Calu3 (cell line): ENCODE measurements around the gene B4GALT1. TPM values are rescaled to one million over a fixed set of nuclear protein-coding genes. Genes with fewer than 3 reads are reported as not detected.

Experiments
- BruUV-seq: library from RNA; stranded (reverse); fragments of 400-500 nt; replicated peaks from 2 replicates; lab custom pipeline; 2021; lab: Mats Ljungman, UMichigan
- CTCF ChIA-PET: fragments of 300-600 bp; sonication (Branson Sonifier 250); formaldehyde crosslinking; loops from one replicate; lab custom pipeline; 2022; ENCODE audit warnings: antibody characterized with exemption; lab: Charles Lee
- DNase-seq: peaks from one replicate; pipeline ENCODE4 v3.0.0; 2022
- H3K27ac Mint-ChIP-seq: one replicate; pipeline ENCODE4 v1.8.0; 2022; ENCODE audit warnings: mixed read lengths; ENCODE audit not compliant: unreplicated experiment
- H3K27me3 Mint-ChIP-seq: one replicate; pipeline ENCODE4 v1.8.0; 2022; ENCODE audit warnings: mixed read lengths; ENCODE audit not compliant: unreplicated experiment
- H3K36me3 Mint-ChIP-seq: one replicate; pipeline ENCODE4 v1.8.0; 2022; ENCODE audit warnings: mild to moderate bottlenecking, moderate library complexity, mixed read lengths; ENCODE audit not compliant: insufficient read depth, unreplicated experiment
- H3K4me1 Mint-ChIP-seq: one replicate; pipeline ENCODE4 v1.8.0; 2022; ENCODE audit warnings: mild to moderate bottlenecking, low read depth, mixed read lengths; ENCODE audit not compliant: unreplicated experiment
- H3K4me3 Mint-ChIP-seq: one replicate; pipeline ENCODE4 v1.8.0; 2022; ENCODE audit warnings: mild to moderate bottlenecking, low read depth, moderate library complexity, mixed read lengths; ENCODE audit not compliant: unreplicated experiment
- H3K9me3 Mint-ChIP-seq: one replicate; pipeline ENCODE4 v1.8.0; 2022; ENCODE audit warnings: low read depth, mixed read lengths; ENCODE audit not compliant: unreplicated experiment
- CTCF ChIP-seq: fragments of 200-600 bp; IDR thresholded peaks from one replicate; pipeline ENCODE4 v1.8.0; 2022; ENCODE audit warnings: antibody characterized with exemption; ENCODE audit not compliant: unreplicated experiment
- intact Hi-C: fragments of 100-400 bp; cut with micrococcal nuclease; formaldehyde crosslinking; loops from one replicate; pipeline ENCODE4 v1.10.0; 2022; ENCODE audit not compliant: unreplicated experiment
- total RNA-seq: library from RNA; stranded (reverse); gene quantifications from 2 replicates; pipeline ENCODE4 v1.2.3, GENCODE V29; 2022

B4GALT1 gene
- total RNA-seq, 1 experiment from 2014 or later = 71.1 TPM

- no peaks in the 10 kb centered on the region for H3K9me3 Mint-ChIP-seq
- intact Hi-C loops = no loop called here
- H3K36me3 Mint-ChIP-seq = no peaks in the 10 kb centered on the region
- no peak for DNase-seq
- no peak for TF ChIP-seq CTCF
- peaks cover 28% of the 10 kb centered on the region for H3K4me1 Mint-ChIP-seq
- no peak overlapping the region for H3K4me3 Mint-ChIP-seq
- no peak overlapping the region for H3K27ac Mint-ChIP-seq
- CTCF ChIA-PET = interaction anchor here (1.4 kb wide), 1 partner anchor 12 kb away, joined by 5 read pairs; no protein-coding TSS in a partner anchor
- BruUV-seq = no TSS peak
- no peaks in the 10 kb centered on the region for H3K27me3 Mint-ChIP-seq
These were observed 27.5 kb downstream of the B4GALT1 start for GRCh38 chr9:33139421-33140228.

- CTCF ChIA-PET = interaction anchor here (1.4 kb wide), 1 partner anchor 12 kb away, joined by 5 read pairs; no protein-coding TSS in a partner anchor
- no peak for DNase-seq
- no peaks in the 10 kb centered on the region for H3K36me3 Mint-ChIP-seq
- BruUV-seq = no TSS peak
- intact Hi-C loops = no loop called here
- H3K27ac Mint-ChIP-seq = no peak overlapping the region
- H3K4me1 Mint-ChIP-seq = peaks cover 28% of the 10 kb centered on the region
- no peaks in the 10 kb centered on the region for H3K9me3 Mint-ChIP-seq
- no peak overlapping the region for H3K4me3 Mint-ChIP-seq
- TF ChIP-seq CTCF = no peak
- no peaks in the 10 kb centered on the region for H3K27me3 Mint-ChIP-seq
These were observed 28.4 kb downstream of the B4GALT1 start for GRCh38 chr9:33138768-33139167.

GRCh38 chr9:33137781-33138264 is 29.3 kb downstream of the B4GALT1 start:
- intact Hi-C loops = no loop called here
- no peak overlapping the region for H3K27ac Mint-ChIP-seq
- no peaks in the 10 kb centered on the region for H3K36me3 Mint-ChIP-seq
- H3K27me3 Mint-ChIP-seq = no peaks in the 10 kb centered on the region
- CTCF ChIA-PET = no interaction called here
- H3K4me3 Mint-ChIP-seq = no peak overlapping the region
- DNase-seq = no peak
- peaks cover 28% of the 10 kb centered on the region for H3K4me1 Mint-ChIP-seq
- TF ChIP-seq CTCF = no peak
- H3K9me3 Mint-ChIP-seq = no peaks in the 10 kb centered on the region
- no TSS peak for BruUV-seq

GRCh38 chr9:33136721-33137670 is 30.1 kb downstream of the B4GALT1 start:
- Mint-ChIP-seq H3K4me1 (peaks cover 31% of the 10 kb centered on the region), H3K9me3 (no peaks in the 10 kb centered on the region), H3K27me3 (no peaks in the 10 kb centered on the region), H3K36me3 (no peaks in the 10 kb centered on the region), H3K4me3 (no peak overlapping the region), H3K27ac (no peak overlapping the region)
- intact Hi-C loops = no loop called here
- no peak for TF ChIP-seq CTCF
- BruUV-seq = no TSS peak
- DNase-seq = no peak
- CTCF ChIA-PET = no interaction called here
